ENCODE measurements around the gene MOSPD3.
A peak's percentile ranks its signal among the peaks of the same experiment; 100 is the strongest.
"Not testable (repeated sequence)": the region's sequence is repeated elsewhere in the genome, so short reads cannot be mapped to it uniquely, and the experiment has no call there.

The MOSPD3 gene, protein sequence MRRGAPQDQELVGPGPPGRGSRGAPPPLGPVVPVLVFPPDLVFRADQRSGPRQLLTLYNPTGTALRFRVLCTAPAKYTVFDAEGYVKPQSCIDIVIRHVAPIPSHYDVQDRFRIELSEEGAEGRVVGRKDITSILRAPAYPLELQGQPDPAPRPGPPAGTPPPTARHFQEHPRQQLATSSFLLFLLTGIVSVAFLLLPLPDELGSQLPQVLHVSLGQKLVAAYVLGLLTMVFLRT

DNA sequence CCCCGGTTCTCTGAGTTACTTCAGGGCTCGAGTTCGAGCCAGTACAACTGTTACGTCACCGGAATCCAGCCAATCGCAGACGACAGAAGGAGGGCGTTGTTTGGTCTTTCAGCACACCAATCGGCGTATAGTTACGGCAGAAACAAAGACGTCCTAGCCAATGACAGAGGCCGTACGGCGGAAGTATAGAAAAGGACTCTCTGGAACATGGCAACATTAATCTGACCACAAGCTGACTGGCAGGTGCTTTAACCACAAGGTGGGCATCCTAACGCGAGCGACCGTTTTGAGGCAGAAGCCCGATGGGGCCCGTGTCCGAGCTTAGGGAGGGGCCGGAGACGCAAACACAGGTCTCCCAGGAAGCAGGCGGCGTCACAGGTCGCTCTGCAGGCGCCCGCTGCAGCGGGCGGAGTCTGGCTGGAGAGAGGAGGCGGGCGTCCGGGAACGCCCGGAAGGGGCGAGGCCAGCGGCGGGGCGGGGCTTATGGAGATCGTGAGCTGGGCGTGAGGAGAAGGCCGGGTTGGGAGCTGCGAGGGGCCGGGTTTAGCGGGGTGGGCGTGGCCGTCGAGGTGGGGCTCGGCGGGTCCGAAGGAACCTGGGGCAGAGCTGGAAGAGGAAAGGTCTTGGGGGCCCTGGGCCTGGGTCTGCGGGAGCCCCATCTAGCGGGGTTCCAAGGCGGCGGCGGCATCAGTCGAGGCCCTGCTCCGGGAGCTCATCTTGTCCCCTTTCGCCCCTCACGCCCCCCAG, at the start of gene MOSPD3:
Gene MOSPD3 (plus strand): TSS at position 558 of the 747 bp plus-strand sequence. CDS start 252 bp downstream, outside the sequence.
- peak; percentile 99 for DNase-seq (ENCODE audit: low read depth, low spot score)

DNA sequence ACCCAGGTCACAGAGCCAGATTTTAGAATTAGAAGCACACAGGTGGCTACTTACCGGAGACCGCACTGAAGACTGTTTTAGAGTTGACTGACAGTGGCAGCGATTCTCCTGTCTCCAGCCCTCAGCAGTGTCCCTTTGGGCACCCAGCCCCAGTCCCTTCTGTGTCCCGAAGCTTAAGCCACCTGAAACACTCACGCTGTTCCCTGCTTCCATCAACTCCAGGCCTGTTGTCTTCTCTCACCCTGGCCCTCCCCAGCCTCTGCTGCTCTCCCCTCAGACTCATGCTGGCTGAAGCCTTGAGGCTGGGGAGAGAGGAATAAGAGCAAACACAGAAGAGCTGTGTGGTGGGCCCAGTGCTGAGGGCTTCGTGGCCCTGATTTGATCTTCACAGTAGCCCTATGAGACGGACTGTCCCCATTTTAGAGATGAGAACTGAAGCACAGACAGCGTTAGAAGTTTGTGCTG, 49.2 kb upstream of the MOSPD3 start:
- no peak for DNase-seq (ENCODE audit: low read depth, low spot score)

DNA sequence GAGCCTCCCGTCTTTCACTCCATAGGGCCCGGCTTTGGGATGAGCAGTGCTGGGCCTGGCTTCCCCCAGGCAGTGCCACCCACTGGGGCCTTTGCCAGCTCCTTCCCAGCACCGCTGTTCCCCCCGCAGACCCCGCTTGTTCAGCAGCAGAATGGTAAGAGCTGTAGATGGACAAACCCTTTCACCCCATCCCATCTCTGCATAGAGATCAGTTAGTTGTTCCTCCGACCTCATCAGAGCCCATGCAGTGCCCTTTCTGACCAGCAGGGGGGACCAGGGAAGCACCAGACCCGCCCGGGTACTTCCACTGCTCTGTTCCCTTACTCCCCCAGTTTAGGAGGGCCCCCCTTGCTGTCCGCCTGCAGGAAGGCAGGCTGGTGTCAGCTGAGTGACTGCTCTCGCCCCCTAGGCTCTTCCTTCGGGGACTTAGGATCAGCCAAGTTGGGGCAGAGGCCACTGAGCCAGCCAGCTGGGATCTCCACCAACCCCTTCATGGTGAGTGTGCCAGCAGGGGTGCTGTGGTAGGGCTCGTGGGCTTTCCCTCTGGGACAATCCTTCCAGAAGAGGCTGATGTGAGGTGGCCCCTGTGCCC, 48.4 kb upstream of the MOSPD3 start:
- peak; percentile 78 for DNase-seq (ENCODE audit: low read depth, low spot score)

DNA sequence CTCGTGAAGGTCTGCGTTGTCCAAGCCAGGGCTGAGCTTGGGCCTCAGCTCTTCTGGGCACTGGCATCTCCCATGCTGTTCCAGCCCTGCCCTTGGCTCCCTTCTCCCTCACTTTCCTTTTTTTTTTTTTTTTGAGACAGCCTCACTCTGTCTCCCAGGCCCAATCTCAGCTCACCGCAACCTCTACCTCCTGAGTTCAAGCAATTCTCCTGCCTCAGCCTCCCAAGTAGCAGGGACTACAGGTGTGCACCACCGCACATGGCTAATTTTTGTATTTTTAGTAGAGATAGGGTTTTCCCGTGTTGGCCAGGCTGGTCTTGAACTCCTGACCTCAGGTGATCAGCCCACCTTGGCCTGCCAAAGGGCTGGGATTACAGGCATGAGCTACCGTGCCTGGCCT, 47.9 kb upstream of the MOSPD3 start:
- DNase-seq (ENCODE audit: low read depth, low spot score): not testable (repeated sequence)

DNA sequence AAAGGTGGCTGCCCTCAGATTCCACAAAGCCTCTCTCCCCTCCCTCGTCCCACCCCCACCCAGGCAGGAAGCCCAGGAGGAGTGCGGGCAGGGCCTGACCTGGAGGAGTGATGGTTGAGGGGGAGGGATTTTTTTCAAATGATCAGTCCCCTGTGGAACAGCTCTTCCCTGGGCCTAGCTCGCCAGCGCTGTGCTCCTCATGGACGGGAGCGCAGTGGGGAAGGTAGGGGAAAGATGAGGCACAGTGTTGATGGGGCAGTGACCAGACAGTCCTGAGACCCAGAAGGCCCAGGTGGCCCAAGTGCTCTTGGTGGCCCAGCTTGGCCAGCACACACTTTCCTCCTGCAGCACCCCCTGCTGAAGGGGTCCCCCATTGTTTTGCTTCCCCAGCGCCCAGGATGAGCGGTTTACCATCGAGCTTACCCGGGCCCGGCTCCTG, 47.2 kb upstream of the MOSPD3 start:
- no peak for DNase-seq (ENCODE audit: low read depth, low spot score)

DNA sequence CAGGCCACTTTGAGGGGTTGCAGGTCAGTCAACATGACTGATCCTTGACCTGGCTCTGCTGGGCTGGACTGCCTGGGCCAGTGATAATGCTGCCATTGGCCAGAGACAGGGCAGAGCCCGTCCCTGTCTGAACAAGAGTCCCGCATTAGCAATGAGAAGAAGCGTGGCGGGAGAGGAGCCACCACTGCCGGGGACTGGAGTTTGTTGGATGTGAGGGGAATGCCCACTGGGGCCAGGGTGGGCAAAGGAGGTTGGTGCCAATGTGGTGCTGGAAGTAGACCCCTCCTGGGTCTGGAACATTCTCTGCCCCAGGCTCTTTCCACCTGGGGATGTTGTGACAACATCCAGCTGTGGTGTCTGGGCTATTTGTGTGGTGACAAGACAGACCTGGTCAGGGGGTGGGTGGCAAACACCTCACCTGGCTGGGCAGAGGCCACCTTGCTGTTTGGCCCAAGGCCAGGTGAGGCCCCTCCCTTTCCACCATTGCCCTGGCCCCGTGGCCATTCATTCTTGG, 46.3 kb upstream of the MOSPD3 start:
- no peak for DNase-seq (ENCODE audit: low read depth, low spot score)

DNA sequence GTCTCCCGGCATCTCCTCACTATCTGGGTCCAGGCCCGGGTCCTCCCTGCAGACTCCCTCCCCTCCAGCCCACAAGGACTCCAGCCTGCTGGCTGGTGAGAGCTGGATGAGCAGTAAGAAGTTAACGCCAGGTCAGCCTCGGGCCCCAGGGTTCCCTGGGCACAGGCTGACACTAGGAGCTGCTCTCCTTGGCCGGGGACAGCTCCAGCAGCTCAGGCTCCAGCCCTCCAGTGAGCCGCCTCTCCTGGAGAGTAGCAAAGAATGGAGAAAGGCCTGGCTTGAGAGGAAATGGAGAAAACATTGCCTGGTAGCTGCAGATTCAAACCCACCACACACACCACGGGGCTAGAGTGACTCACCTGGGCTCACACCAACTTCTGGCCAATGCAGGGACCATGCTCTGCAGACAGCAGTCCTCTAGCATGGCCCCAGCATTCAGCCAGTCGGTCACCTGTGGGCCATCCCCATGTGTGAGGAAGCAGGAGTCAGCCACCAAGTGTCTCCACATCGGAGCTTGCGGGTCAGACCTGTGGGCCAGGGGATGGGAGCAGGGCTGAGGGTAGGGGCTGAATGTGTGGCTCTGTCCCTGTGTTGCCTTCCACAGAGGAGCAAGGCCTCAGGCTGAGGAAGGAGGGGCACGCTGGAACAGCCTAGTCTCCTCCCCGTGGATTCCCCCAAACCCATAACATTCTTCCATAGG, 45.2 kb upstream of the MOSPD3 start:
- peak; percentile 40 for DNase-seq (ENCODE audit: low read depth, low spot score)

DNA sequence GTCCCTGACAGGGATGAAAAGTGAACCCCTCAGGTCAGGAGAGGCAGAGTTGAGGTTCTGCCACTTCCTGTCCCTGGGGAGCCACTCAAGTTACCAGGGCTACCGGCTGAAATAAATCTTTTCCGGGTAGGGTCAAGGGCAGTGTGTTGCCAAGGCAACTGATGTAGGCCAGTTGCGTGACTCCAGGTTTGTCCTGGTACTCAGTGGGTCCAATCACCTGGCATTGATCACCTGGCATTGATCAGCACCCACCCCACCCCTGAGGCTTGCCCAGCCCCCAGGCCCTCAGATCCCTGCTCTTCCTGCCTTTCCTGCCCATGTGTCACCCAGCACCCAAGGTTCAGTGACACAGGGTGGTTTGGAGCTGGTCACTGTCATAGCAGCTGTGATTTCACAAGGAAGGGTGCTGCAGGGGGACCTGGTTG, 44.6 kb upstream of the MOSPD3 start:
- no peak for DNase-seq (ENCODE audit: low read depth, low spot score)

DNA sequence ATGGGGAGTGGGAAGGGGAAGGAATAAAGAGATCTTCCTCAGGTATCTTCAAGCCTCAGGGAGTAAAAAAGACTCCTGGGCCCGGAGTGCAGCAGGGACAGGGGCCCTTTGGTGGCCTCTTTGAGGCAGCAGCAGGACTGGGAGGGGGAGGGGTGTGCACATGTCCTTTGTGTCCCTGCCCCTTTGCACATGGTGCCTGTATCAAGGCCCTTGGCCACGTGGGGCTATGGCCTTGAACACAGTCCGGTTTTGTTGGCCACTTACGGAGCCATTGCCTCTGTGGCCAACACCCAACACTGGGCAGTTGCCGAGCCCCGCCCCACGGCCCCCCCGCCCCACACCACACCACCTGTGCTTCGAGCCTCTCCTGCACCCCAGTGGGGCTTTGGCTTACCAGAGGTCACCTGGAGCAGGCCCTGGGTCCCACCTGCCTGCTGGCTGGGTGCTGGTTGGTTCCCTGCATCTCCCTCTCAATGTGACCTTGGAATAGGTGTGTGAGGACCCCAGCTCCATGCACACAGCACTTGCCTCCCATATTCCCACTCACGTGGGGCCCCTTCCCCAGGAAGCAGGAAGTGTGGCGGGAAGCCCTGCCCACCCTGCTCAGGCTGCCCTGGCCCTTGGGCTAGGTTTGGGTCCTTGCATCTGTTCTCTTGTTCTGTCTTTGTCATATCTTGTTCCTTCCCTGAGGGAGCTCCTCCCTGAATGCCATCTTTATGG, 44.0 kb upstream of the MOSPD3 start:
- DNase-seq (ENCODE audit: low read depth, low spot score): no peak

DNA sequence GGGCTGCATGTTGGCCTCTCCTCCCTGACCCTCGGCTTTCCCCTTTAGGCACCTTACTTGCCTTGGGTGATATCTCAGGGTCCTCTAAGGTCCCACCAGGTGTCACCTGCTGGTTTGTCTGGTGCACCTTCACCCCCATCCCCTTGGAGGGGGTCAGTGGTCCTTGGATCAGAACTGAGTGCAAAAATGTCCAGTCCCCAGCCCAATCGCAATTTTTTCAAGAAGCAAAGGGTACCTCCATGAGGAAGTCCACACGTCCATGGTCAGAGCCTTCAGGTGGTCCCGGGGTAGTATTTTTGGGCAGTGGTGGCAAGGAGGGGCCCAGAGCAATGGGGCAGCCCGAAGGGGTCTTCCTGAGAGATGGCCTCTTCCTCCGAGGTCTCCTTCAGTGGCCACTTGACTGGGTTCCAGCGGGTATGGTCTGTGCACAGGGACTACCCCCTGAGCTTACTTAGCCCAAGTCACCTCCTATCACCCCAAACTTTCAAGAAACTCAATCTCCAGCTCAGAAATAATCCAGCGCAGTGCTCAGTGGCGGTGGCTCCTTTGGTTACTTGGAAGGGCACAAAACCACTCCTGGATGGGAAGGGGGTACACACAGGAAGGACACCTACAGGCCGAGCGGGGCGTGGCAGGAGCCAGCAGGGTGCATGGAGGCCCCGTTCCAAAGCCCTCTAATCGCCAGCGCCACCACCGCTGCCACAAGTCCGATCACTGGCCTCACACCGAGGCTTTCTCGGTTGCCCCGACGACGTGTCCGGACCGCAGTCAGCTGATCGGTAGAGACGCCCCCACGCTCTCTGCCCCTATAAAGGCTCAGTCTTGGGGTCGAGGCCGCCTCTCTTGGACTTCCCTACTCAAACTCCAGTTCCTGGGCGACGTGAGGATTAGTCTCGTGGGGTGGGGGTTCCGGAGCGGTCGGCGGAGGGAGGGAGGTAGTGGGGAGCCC, 43.2 kb upstream of the MOSPD3 start:
- peak; percentile 68 for DNase-seq (ENCODE audit: low read depth, low spot score)

DNA sequence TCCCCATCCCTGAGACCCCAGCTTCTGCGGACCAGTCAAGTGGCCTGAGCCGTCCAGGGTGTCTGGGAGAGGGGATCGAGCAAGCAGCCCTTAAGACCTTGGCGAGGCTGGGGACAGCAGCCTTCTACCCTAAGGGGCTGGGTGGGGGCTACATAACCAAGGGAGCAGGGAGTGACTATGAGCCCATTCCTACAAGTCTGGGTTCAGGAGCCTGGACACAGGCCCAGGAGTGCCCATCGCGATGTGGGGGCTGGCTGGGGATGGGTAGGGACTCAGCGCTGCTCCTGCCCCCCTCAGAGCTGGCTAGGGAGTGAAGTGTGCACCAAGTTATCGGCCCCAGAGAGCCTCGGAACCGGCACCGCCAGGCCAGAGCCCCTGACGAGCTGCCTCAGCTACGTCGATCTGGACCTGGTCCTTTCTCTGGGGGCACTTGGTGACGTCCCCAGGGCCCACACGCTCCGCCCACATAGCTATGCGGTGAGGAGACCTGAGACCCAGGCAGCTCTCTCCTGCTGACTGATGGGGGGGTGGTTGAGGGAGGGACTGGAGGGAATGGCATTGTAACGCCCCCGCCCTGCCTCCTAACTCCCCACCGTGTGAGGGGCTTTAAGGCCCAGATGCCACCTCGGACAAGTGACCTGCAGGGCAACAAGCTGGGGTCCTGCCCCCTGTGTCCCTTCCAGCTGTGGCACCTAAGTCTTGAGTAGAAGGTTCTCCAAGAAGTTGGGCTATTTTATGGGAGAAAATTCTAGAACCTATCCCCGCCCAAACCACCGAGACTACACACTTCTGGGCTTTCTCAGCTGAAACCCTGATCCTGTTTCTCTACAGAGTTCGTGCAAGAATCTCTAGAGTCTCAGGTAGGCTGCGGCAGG, 41.1 kb upstream of the MOSPD3 start:
- peak; percentile 57 for DNase-seq (ENCODE audit: low read depth, low spot score)

DNA sequence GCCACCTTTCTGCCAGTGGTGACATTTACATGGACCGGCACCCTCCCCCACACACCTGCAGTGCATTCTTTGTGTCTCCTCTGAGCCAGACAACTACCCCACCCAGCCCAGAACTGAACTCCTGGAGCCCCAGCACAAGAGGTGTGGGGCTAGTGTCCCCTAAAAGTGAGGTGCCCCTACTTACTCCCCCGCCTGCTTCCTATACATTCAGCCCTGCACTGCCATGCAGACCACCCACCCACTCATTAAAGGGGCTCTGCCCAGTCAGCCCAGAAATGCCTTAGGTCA, 40.6 kb upstream of the MOSPD3 start:
- DNase-seq (ENCODE audit: low read depth, low spot score): no peak

DNA sequence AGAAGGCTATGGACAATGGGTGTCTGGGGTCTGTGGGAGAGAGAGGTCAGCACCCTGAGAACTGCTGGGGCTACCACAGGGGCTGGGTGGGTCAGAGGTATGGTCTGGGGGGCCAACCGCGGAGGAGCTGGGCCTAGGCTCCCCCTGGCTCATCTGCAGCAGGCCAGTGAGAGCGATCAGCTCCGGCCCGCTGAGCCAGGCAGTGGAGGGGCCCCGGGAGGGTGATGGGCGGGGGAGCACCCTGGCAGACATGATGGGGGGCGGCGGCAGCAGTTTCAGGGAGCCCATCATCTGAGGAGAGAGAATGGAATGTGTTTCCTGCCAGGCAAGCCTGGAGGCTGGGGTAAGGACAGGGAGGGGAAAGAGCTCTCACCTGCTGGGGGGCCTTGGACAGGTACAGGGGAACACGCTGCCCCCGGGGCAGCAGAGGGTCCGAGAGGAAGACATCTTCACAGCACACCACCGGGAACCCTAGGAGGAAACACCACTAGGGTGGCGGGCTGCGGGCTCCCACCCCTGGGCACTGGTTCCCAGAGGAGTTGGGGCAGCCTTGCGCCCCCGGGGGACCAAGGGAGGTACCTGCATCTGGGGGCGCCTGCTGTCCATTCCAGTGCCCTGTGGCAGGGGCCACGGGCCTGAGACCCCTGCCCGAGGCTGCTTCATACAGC, 39.9 kb upstream of the MOSPD3 start:
- no peak for DNase-seq (ENCODE audit: low read depth, low spot score)

DNA sequence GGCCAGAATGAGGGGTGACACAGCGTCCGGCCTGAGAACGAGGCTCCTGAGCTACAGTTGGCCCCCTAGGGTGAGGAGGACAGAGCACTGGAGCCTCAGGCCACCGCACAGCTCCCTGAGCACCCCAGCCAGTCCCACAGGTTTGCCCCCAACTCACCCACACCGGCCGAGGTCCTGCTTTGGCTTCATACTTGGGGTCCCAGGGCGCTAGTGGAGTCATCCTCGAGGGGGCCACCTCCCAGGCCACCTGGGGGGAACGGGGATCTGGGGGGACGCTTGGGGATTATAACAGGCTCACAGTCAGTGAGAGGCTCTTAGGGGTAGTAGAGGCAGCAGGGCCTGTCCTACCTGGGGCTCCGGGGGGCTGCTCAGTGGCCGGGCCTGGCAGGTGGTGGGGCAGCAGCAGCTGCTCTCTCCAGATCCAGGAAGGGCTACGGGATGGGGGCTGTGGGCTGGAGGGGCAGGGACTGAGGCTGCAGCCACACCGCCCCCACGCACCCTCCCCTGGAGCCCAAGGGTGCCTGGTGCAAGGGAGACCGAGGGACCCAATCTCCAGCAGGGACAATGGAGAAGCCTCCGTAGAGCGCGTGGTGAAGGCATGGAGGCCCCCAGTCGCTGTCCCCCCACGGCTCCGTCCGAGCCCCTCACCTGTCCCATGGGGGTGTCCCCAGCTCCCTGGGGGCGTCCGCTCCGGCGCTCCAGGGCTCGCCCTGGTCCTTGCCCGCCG, 39.2 kb upstream of the MOSPD3 start:
- DNase-seq (ENCODE audit: low read depth, low spot score): no peak

DNA sequence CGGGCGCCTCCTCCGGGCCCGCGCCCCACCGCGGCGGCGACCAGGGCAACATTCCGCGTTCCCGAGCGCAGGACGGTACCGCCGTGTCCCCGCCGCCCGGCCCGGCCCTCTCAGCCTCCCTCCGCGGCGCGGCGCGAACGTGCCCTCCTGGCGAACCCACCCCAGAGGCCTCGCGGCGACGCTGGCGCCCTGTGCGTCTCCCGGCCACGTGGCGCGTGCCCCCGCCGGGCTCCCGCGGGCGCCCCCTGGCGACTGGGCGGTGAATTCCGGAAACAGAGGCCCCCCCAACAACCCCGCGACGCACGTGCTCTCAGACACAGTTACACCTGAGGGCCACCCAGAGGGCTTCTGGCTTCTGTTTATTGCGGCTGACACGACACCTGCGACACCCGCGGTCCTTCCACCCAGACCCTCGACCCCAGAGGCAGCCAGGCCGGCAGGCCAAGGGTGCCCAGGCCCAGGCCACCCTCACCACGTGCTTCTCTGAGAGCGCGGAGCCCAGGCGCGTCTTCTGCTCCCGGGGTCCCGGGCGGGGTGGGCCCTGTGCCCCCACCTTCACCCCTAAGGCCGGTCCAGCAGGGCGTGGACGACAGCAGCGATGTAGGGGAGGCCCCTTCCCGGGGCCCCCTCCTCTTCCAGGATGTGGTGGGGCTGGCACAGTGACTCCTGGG, 38.5 kb upstream of the MOSPD3 start, which contains the start of gene SAP25:
Gene SAP25 (minus strand): TSS at position 210 of the 671 bp plus-strand sequence. CDS start 158 bp downstream, at position 52.
- no peak for DNase-seq (ENCODE audit: low read depth, low spot score)

DNA sequence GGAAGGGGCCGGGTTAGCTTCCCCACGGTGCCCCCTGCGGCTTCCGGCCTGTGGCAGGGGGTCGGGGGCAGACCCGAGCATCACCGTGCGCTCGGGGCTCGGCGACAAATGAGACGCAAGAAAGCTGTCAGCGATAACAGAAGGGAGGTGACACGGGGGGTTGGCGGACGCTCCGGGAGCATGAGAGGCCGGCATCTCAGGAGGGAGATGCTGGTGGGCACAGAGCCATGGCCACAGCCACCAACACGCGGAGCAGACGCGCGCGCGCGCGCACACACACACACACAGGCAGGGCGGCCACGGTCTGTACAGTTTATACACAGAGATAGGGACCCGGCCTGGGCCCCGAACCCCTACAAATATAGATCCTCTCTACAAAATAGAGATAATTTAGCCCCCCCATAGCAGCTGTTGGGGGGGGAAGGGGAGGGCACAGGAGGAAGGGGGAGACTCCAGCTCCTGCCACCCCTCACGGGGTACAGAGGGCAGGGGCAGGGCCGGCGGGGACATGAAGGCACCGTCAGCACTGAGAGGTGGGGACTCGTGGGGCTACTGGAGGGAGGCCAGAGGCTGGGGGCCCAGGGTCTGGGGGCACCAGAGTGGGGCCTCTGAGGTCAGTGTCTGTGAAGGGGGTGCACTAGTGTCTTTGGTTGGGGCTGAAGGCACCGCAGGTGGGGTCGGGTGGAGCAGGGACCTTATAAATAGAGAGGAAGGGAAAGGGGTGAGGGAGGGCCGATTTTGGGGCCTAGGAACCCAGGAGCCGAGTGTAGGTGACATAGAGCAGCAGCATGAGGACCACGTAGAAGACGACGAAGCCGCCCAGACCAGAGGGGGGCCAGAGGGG, 37.8 kb upstream of the MOSPD3 start:
- no peak for DNase-seq (ENCODE audit: low read depth, low spot score)
